AML-193 (cell line): ENCODE results near the gene SPATA31A5.
"Not testable (repeated sequence)": the region's sequence is repeated elsewhere in the genome, so short reads cannot be mapped to it uniquely, and the experiment has no call there.

ENCODE experiments used
- DNase-seq, 2 experiments: peaks; one replicate each; lab custom pipeline; 2025; lab: John Stamatoyannopoulos, UW

Gene SPATA31A5

GRCh38 chr9:60914107-60914506, at the start of gene SPATA31A5:
TSS of gene SPATA31A5 (plus strand) at chr9:60914407. CDS start at chr9:60914436, 29 bp downstream.
- not testable (repeated sequence) for DNase-seq

- not testable (repeated sequence) for DNase-seq
Observed at GRCh38 chr9:60962990-60963350, 48.8 kb downstream of the SPATA31A5 start.

- not testable (repeated sequence) for DNase-seq
Observed at GRCh38 chr9:60966382-60966781, 52.2 kb downstream of the SPATA31A5 start.
